Thymus (tissue), 11 donors: ENCODE measurements around the gene IL12A. TPM values are rescaled to one million over a fixed set of nuclear protein-coding genes. Genes with fewer than 3 reads are reported as not detected.

Experiments
- DNase-seq, 9 donors: peaks; one replicate each; pipeline ENCODE4 v3.0.0-alpha.2; 2013; ENCODE audit warnings: low spot score in 9 of 9, low read depth in 6 of 9, missing footprints in 1 of 9
- H3K27ac ChIP-seq, 2 donors: one replicate each; pipeline ENCODE4 v1.5.1; 2013; ENCODE audit warnings: control low read depth in 1 of 2, low read depth in 1 of 2, low read length in 1 of 2, mild to moderate bottlenecking in 1 of 2, moderate library complexity in 1 of 2
- H3K27me3 ChIP-seq, 2 donors: one replicate each; pipeline ENCODE4 v1.5.1; 2013; ENCODE audit warnings: low read length in 1 of 2; ENCODE audit not compliant: control insufficient read depth in 2 of 2, insufficient read depth in 1 of 2
- H3K36me3 ChIP-seq, 2 donors: one replicate each; pipeline ENCODE4 v1.5.1; 2013; ENCODE audit warnings: low read length in 1 of 2, mild to moderate bottlenecking in 1 of 2, moderate library complexity in 1 of 2; ENCODE audit not compliant: control insufficient read depth in 2 of 2, insufficient read depth in 2 of 2
- H3K4me1 ChIP-seq, 2 donors: one replicate each; pipeline ENCODE4 v1.5.1; 2013; ENCODE audit warnings: low read length in 2 of 2; ENCODE audit not compliant: control insufficient read depth in 2 of 2, insufficient read depth in 2 of 2
- H3K4me3 ChIP-seq, 2 donors: one replicate each; pipeline ENCODE4 v1.5.1; 2013; ENCODE audit warnings: low read length in 2 of 2, control low read depth in 1 of 2, mild to moderate bottlenecking in 1 of 2
- H3K9me3 ChIP-seq, 2 donors: one replicate each; pipeline ENCODE4 v1.5.1; 2013; ENCODE audit warnings: low read length in 1 of 2, mild to moderate bottlenecking in 1 of 2; ENCODE audit not compliant: control insufficient read depth in 2 of 2, insufficient read depth in 1 of 2
- WGBS: extraction: QIAGEN DNeasy Blood & Tissue Kit; methylation state at CpG from one replicate; pipeline ENCODE4 v1.1.7; 2013; 5-methylcytosine and 5-hydroxymethylcytosine counted together
- polyA plus RNA-seq: library from polyadenylated mRNA; stranded (reverse); fragments of 200-250 nt; gene quantifications from one replicate; pipeline ENCODE4 v1.2.3, GENCODE V29; 2013
- total RNA-seq: library from RNA; stranded (reverse); fragments of 120-200 nt; gene quantifications from one replicate; pipeline ENCODE4 v1.2.4, GENCODE V29; 2013
- donor health status: healthy.

IL12A gene
- total and polyA plus RNA-seq, 2 donors, result 0.52 to 2.9 TPM

- no peak overlapping the region for H3K27ac ChIP-seq
- H3K36me3 ChIP-seq, result no peaks in the 10 kb centered on the region
- 95% methylated on average over 7 of the region's 7 CpGs for WGBS
- H3K9me3 ChIP-seq, result no peaks in the 10 kb centered on the region
- no peak overlapping the region for H3K4me3 ChIP-seq
- no peak for DNase-seq
- no peaks in the 10 kb centered on the region for H3K4me1 ChIP-seq
- no peaks in the 10 kb centered on the region for H3K27me3 ChIP-seq
Observed at GRCh38 chr3:160001850-160002623, 13.4 kb downstream of the IL12A start.

- DNase-seq, result peak in 3 of 9 donors; percentile 16 to 42 (median 29)
- Histone ChIP-seq H3K4me3 (no peak overlapping the region), H3K4me1 (no peaks in the 10 kb centered on the region), H3K36me3 (no peaks in the 10 kb centered on the region), H3K27me3 (no peaks in the 10 kb centered on the region), H3K27ac (no peak overlapping the region), H3K9me3 (no peaks in the 10 kb centered on the region)
- WGBS, result 8% methylated on average over 2 of the region's 2 CpGs
Observed at GRCh38 chr3:160003520-160004128, 15.0 kb downstream of the IL12A start.

- DNase-seq, result no peak
- no peaks in the 10 kb centered on the region for H3K27me3 ChIP-seq
- H3K27ac ChIP-seq, result no peak overlapping the region
- no peaks in the 10 kb centered on the region for H3K4me1 ChIP-seq
- H3K9me3 ChIP-seq, result no peaks in the 10 kb centered on the region
- no peaks in the 10 kb centered on the region for H3K36me3 ChIP-seq
- H3K4me3 ChIP-seq, result no peak overlapping the region
Observed at GRCh38 chr3:160005004-160005403, 16.4 kb downstream of the IL12A start.

GRCh38 chr3:160006282-160007163 is 17.9 kb downstream of the IL12A start:
- no peak overlapping the region for H3K27ac ChIP-seq
- peak in 1 of 9 donors; percentile 39 for DNase-seq
- no peaks in the 10 kb centered on the region for H3K27me3 ChIP-seq
- no peaks in the 10 kb centered on the region for H3K9me3 ChIP-seq
- no peaks in the 10 kb centered on the region for H3K4me1 ChIP-seq
- no peak overlapping the region for H3K4me3 ChIP-seq
- no peaks in the 10 kb centered on the region for H3K36me3 ChIP-seq
- WGBS, result 26% methylated on average over 3 of the region's 3 CpGs

GRCh38 chr3:160008961-160009360 is 20.3 kb downstream of the IL12A start:
- no peaks in the 10 kb centered on the region for H3K9me3 ChIP-seq
- H3K27ac ChIP-seq, result no peak overlapping the region
- H3K4me3 ChIP-seq, result no peak overlapping the region
- no peaks in the 10 kb centered on the region for H3K27me3 ChIP-seq
- H3K4me1 ChIP-seq, result no peaks in the 10 kb centered on the region
- no peak for DNase-seq
- 92% methylated on average over 4 of the region's 4 CpGs for WGBS
- no peaks in the 10 kb centered on the region for H3K36me3 ChIP-seq

GRCh38 chr3:160009525-160009924 is 20.9 kb downstream of the IL12A start:
- no peaks in the 10 kb centered on the region for H3K9me3 ChIP-seq
- no peak for DNase-seq
- no peaks in the 10 kb centered on the region for H3K36me3 ChIP-seq
- H3K4me3 ChIP-seq, result no peak overlapping the region
- H3K27me3 ChIP-seq, result no peaks in the 10 kb centered on the region
- H3K27ac ChIP-seq, result no peak overlapping the region
- no peaks in the 10 kb centered on the region for H3K4me1 ChIP-seq

- WGBS, result 95% methylated on average over 4 of the region's 4 CpGs
- Histone ChIP-seq H3K4me1 (no peaks in the 10 kb centered on the region), H3K27me3 (no peaks in the 10 kb centered on the region), H3K27ac (no peak overlapping the region), H3K9me3 (no peaks in the 10 kb centered on the region), H3K36me3 (no peaks in the 10 kb centered on the region), H3K4me3 (no peak overlapping the region)
- no peak for DNase-seq
Observed at GRCh38 chr3:160010578-160010977, 21.9 kb downstream of the IL12A start.

- no peak for DNase-seq
- Histone ChIP-seq H3K4me1 (no peaks in the 10 kb centered on the region), H3K27ac (no peak overlapping the region), H3K4me3 (no peak overlapping the region), H3K36me3 (no peaks in the 10 kb centered on the region), H3K27me3 (no peaks in the 10 kb centered on the region), H3K9me3 (no peaks in the 10 kb centered on the region)
- WGBS, result 25% methylated on average over 2 of the region's 2 CpGs
Observed at GRCh38 chr3:160012108-160012507, 23.5 kb downstream of the IL12A start.

- Histone ChIP-seq H3K9me3 (no peaks in the 10 kb centered on the region), H3K27me3 (peaks cover 0 to 3% of the 10 kb centered on the region in 2 donors), H3K36me3 (no peaks in the 10 kb centered on the region), H3K4me1 (no peaks in the 10 kb centered on the region), H3K4me3 (no peak overlapping the region), H3K27ac (no peak overlapping the region)
- WGBS, result 95% methylated on average over 1 of the region's 1 CpG
- no peak for DNase-seq
Observed at GRCh38 chr3:160016972-160017371, 28.3 kb downstream of the IL12A start.
